Loucy (cell line): ENCODE measurements around the gene GAL3ST2.
"Not testable (repeated sequence)": the region's sequence is repeated elsewhere in the genome, so short reads cannot be mapped to it uniquely, and the experiment has no call there.

Experiments used
- H2AFZ ChIP-seq: fragments of 200-600 bp; sonication (generic); 2 replicates; pipeline ENCODE4 v1.6.0; 2016; ENCODE audit warnings: antibody characterized with exemption, mild to moderate bottlenecking, low read length, moderate library complexity
- H3F3A ChIP-seq: fragments of 200-600 bp; 2 replicates; pipeline ENCODE4 v1.6.0; 2016; ENCODE audit warnings: antibody characterized with exemption, low read depth, mild to moderate bottlenecking
- H3K27me3 ChIP-seq: fragments of 200-600 bp; sonication (generic); 2 replicates; pipeline ENCODE4 v1.6.1; 2014; ENCODE audit warnings: low read length, mild to moderate bottlenecking; ENCODE audit not compliant: insufficient read depth, poor library complexity, severe bottlenecking
- H3K36me3 ChIP-seq: fragments of 200-600 bp; sonication (generic); 2 replicates; pipeline ENCODE4 v1.6.1; 2016; ENCODE audit warnings: low read length; ENCODE audit not compliant: insufficient read depth
- H3K4me1 ChIP-seq: fragments of 200-600 bp; sonication (generic); 2 replicates; pipeline ENCODE4 v1.5.1; 2014; ENCODE audit warnings: low read length, mild to moderate bottlenecking; ENCODE audit not compliant: insufficient read depth, poor library complexity, severe bottlenecking
- H3K4me2 ChIP-seq: fragments of 200-600 bp; sonication (generic); 2 replicates; pipeline ENCODE4 v1.6.0; 2014; ENCODE audit warnings: antibody characterized with exemption, low read length, low read depth, mild to moderate bottlenecking; ENCODE audit not compliant: poor library complexity, severe bottlenecking
- H3K4me3 ChIP-seq: fragments of 200-600 bp; sonication (generic); 2 replicates; pipeline ENCODE4 v1.5.1; 2014; ENCODE audit warnings: low read length, mild to moderate bottlenecking, mixed read lengths; ENCODE audit not compliant: poor library complexity, severe bottlenecking
- H3K79me2 ChIP-seq: fragments of 200-600 bp; sonication (generic); 2 replicates; pipeline ENCODE4 v1.6.1; 2014; ENCODE audit warnings: low read length; ENCODE audit not compliant: insufficient read depth
- H3K9ac ChIP-seq: fragments of 200-600 bp; sonication (generic); 2 replicates; pipeline ENCODE4 v1.6.0; 2014; ENCODE audit warnings: mild to moderate bottlenecking, low read depth, low read length, moderate library complexity; ENCODE audit not compliant: poor library complexity, severe bottlenecking
- H3K9me2 ChIP-seq: fragments of 200-600 bp; sonication (generic); replicated peaks from 2 replicates; pipeline ENCODE4 v1.6.1; 2016; ENCODE audit warnings: low read depth, low read length, mixed read lengths
- H3K9me3 ChIP-seq: fragments of 200-600 bp; sonication (generic); 2 replicates; pipeline ENCODE4 v1.6.1; 2014; ENCODE audit warnings: mild to moderate bottlenecking, antibody characterized with exemption, low read length, low read depth; ENCODE audit not compliant: insufficient read depth
- H4K20me1 ChIP-seq: fragments of 200-600 bp; sonication (generic); 2 replicates; pipeline ENCODE4 v1.6.0; 2014; ENCODE audit warnings: antibody characterized with exemption, low read length, mild to moderate bottlenecking; ENCODE audit not compliant: insufficient read depth, poor library complexity, severe bottlenecking
- CTCF ChIP-seq: fragments of 200-600 bp; sonication (generic); conservative IDR thresholded peaks from 2 replicates; pipeline ENCODE4 v1.5.1; 2014; ENCODE audit warnings: mild to moderate bottlenecking, antibody characterized with exemption, low read length
- EZH2phosphoT487 ChIP-seq: fragments of 200-600 bp; IDR thresholded peaks from 2 replicates; pipeline ENCODE4 v1.6.1; 2018; ENCODE audit warnings: antibody characterized with exemption, mild to moderate bottlenecking, moderate library complexity, borderline replicate concordance

Gene GAL3ST2

GRCh38 chr2:241827394-241827793 is 50.8 kb downstream of the GAL3ST2 start:
- no peak for TF ChIP-seq CTCF
- TF ChIP-seq EZH2phosphoT487 = no peak
- Histone ChIP-seq H3K79me2 (no peaks in the 10 kb centered on the region), H3K36me3 (no peaks in the 10 kb centered on the region), H2AFZ (no peak overlapping the region), H3K9me2 (no peaks in the 10 kb centered on the region), H3K9ac (no peak overlapping the region), H3K27me3 (no peaks in the 10 kb centered on the region), H3K4me3 (no peak overlapping the region), H4K20me1 (no peaks in the 10 kb centered on the region), H3K9me3 (peaks cover 12% of the 10 kb centered on the region; the same call in 1 of the 2 replicates), H3K4me1 (peaks cover 12% of the 10 kb centered on the region), H3K4me2 (no peak overlapping the region), H3F3A (no peaks in the 10 kb centered on the region; the same call in 1 of the 2 replicates)

GRCh38 chr2:241833101-241833663 is 56.6 kb downstream of the GAL3ST2 start:
- no peaks in the 10 kb centered on the region for H3K79me2 ChIP-seq
- peaks cover 19% of the 10 kb centered on the region for H3K4me1 ChIP-seq
- H4K20me1 ChIP-seq = no peaks in the 10 kb centered on the region
- no peak overlapping the region for H3K4me3 ChIP-seq
- H2AFZ ChIP-seq = no peak overlapping the region
- H3K9me3 ChIP-seq = no peaks in the 10 kb centered on the region
- TF ChIP-seq EZH2phosphoT487 (no peak), CTCF (no peak)
- H3K27me3 ChIP-seq = no peaks in the 10 kb centered on the region
- H3K4me2 ChIP-seq = no peak overlapping the region
- no peaks in the 10 kb centered on the region for H3K9me2 ChIP-seq
- no peaks in the 10 kb centered on the region for H3K36me3 ChIP-seq
- no peak overlapping the region for H3K9ac ChIP-seq
- no peaks in the 10 kb centered on the region; the same call in 1 of the 2 replicates for H3F3A ChIP-seq

- H3K9ac ChIP-seq, H3K79me2 ChIP-seq, H4K20me1 ChIP-seq, H3K36me3 ChIP-seq, H3K9me2 ChIP-seq, H3F3A ChIP-seq, H3K4me3 ChIP-seq, H3K9me3 ChIP-seq, H3K4me2 ChIP-seq, H2AFZ ChIP-seq, H3K27me3 ChIP-seq: not testable (repeated sequence)
- H3K4me1 ChIP-seq = peaks cover 19% of the 10 kb centered on the region
Observed at GRCh38 chr2:241833756-241834526, 57.3 kb downstream of the GAL3ST2 start.
